Measurements from ENCODE around the gene PLS1. TPM values are rescaled to one million over a fixed set of nuclear protein-coding genes. Genes with fewer than 3 reads are reported as not detected.
"Not testable (repeated sequence)": the region's sequence is repeated elsewhere in the genome, so short reads cannot be mapped to it uniquely, and the experiment has no call there.

Gene PLS1
- polyA plus RNA-seq, 2 of the 4 experiments (the other 2 are of a cell fraction), result 18.5 to 78.1 TPM

GRCh38 chr3:142738396-142738795 is 142.2 kb downstream of the PLS1 start:
- Histone ChIP-seq H3K4me1 (no peaks in the 10 kb centered on the region), H3K9me3 (no peaks in the 10 kb centered on the region), H3K4me3 (no peak overlapping the region), H3K27ac (no peak overlapping the region), H3K4me2 (no peak overlapping the region)
- no peak for DNase-seq (ENCODE audit: low read depth in 1 of 2, low spot score in 1 of 2)
- ChIA-PET CTCF (interaction anchor here (1.5 kb wide), 1 partner anchor 14 kb away, joined by 3 read pairs; no protein-coding TSS in a partner anchor), POLR2A (no interaction called here)
- no peak for ATAC-seq
- FAIRE-seq, result peak; percentile 7
- TF ChIP-seq JUN (IDR thresholded peaks at IDR 0.05), result no peak
- TF ChIP-seq RCOR1 (IDR thresholded peaks at IDR 0.05; ENCODE audit: low read depth, low read length), result no peak
- no peak for TF ChIP-seq PHF8 (IDR thresholded peaks at IDR 0.05; ENCODE audit: borderline replicate concordance, low read depth)
- TF ChIP-seq EHMT2 (IDR thresholded peaks at IDR 0.05; ENCODE audit: low read depth), result no peak
- TF ChIP-seq CBX8 (IDR thresholded peaks at IDR 0.05), result no peak
- TF ChIP-seq MAZ (IDR thresholded peaks at IDR 0.05; ENCODE audit: borderline replicate concordance, low read depth, low read length), result no peak
- TF ChIP-seq RFX5 (IDR thresholded peaks at IDR 0.05), result no peak
- TF ChIP-seq, protein P1, sequence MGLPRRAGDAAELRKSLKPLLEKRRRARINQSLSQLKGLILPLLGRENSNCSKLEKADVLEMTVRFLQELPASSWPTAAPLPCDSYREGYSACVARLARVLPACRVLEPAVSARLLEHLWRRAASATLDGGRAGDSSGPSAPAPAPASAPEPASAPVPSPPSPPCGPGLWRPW (IDR thresholded peaks at IDR 0.05), result no peak
- TF ChIP-seq NFE2L2 (conservative IDR thresholded peaks at IDR 0.05; ENCODE audit: low read length), result no peak
- TF ChIP-seq MYC (IDR thresholded peaks at IDR 0.05; ENCODE audit: borderline replicate concordance, low read length), result no peak
- TF ChIP-seq NR3C1 (IDR thresholded peaks at IDR 0.05), result no peak
- no peak for TF ChIP-seq REST (IDR thresholded peaks at IDR 0.05)
- TF ChIP-seq SMC3 (IDR thresholded peaks at IDR 0.05), result no peak
- TF ChIP-seq FOXS1 (CRISPR knock-in tag; IDR thresholded peaks at IDR 0.05), result no peak

DNA sequence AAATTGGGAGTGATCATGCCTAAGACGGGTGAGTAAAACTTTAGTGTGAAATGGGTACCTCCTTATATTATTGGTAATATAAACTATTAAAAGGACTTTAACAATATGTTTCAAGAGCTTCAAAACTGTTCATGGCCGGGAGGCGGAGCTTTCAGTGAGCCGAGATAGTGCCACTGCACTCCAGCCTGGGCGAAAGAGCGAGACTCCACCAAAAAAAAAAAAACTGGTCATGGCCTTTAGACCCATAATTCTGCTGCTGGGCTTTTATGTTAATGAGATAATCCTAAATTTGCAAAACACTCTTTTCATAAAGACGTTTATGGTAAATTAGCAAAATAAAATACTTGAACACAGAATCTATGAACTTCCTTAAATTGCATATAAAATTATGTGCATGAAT is 150.5 kb downstream of the PLS1 start:
- H3K4me2 ChIP-seq, result no peak overlapping the region
- DNase-seq (ENCODE audit: low read depth in 1 of 2, low spot score in 1 of 2), result no peak
- WGBS (ENCODE audit: missing lambda C conversion rate), result 92% methylated on average over 7 of the region's 7 CpGs
- no peak for ATAC-seq
- peaks cover 2% of the 10 kb centered on the region; the same call in 1 of the 3 replicates for H3K9me3 ChIP-seq
- no peak for FAIRE-seq
- H3K4me3 ChIP-seq, result no peak overlapping the region
- ChIA-PET POLR2A (no interaction called here), CTCF (no interaction called here)
- H3K4me1 ChIP-seq, result no peaks in the 10 kb centered on the region
- no peak for TF ChIP-seq JUNB (IDR thresholded peaks at IDR 0.05)
- no peak for TF ChIP-seq ZFP36 (IDR thresholded peaks at IDR 0.05; ENCODE audit: borderline replicate concordance, partially characterized antibody)
- TF ChIP-seq HDAC2 (IDR thresholded peaks at IDR 0.05), result no peak
- no peak for TF ChIP-seq HEYL (CRISPR knock-in tag; IDR thresholded peaks at IDR 0.05)
- no peak for TF ChIP-seq EHF (CRISPR knock-in tag; IDR thresholded peaks at IDR 0.05)
- no peak for TF ChIP-seq SMC3 (IDR thresholded peaks at IDR 0.05)
- no peak for TF ChIP-seq RARB (CRISPR knock-in tag; IDR thresholded peaks at IDR 0.05)
- no peak for TF ChIP-seq RAD21 (conservative IDR thresholded peaks at IDR 0.05 in 1 of 2, IDR thresholded peaks at IDR 0.05 in 1 of 2)
- TF ChIP-seq MYC (IDR thresholded peaks at IDR 0.05; ENCODE audit: borderline replicate concordance, low read length), result no peak
- TF ChIP-seq REST (IDR thresholded peaks at IDR 0.05), result no peak
- TF ChIP-seq HOXA7 (CRISPR knock-in tag; IDR thresholded peaks at IDR 0.05), result no peak
- TF ChIP-seq POLR2AphosphoS2 (conservative IDR thresholded peaks at IDR 0.05; ENCODE audit: low read length), result no peak
- TF ChIP-seq, protein P2, sequence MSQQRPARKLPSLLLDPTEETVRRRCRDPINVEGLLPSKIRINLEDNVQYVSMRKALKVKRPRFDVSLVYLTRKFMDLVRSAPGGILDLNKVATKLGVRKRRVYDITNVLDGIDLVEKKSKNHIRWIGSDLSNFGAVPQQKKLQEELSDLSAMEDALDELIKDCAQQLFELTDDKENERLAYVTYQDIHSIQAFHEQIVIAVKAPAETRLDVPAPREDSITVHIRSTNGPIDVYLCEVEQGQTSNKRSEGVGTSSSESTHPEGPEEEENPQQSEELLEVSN (IDR thresholded peaks at IDR 0.05; ENCODE audit: borderline replicate concordance, low read depth), result no peak
- H3K27ac ChIP-seq, result no peak overlapping the region

- H3K4me3 ChIP-seq; H3K4me1 ChIP-seq; H3K9me3 ChIP-seq; DNase-seq (ENCODE audit: low read depth in 1 of 2, low spot score in 1 of 2); ATAC-seq; POLR2A ChIA-PET; H3K27ac ChIP-seq; FAIRE-seq; H3K4me2 ChIP-seq: not testable (repeated sequence)
- CTCF ChIA-PET, result interaction anchor here (0.8 to 0.9 kb wide), 2 partner anchors 78 to 163 kb away, joined by 3 read pairs; no protein-coding TSS in a partner anchor
- 96% methylated on average over 4 of the region's 4 CpGs for WGBS (ENCODE audit: missing lambda C conversion rate)
These were observed 154.3 kb downstream of the PLS1 start for GRCh38 chr3:142750531-142750930.

DNA sequence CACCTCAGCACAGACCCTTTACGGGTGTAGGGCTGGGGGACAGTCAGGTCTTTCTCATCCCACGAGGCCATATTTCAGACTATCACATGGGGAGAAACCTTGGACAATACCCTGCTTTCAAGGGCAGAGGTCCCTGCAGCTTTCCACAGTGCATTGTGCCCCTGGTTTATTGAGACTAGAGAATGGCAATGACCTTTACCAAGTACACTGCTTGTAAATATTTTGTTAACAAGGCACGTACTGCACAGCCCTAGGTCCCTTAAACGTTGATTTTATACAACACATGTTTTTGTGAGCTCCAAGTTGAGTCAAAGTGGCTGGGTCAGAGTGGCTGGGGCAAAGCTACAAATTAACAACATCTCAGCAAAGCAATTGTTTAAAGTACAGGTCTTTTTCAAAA is 156.4 kb downstream of the PLS1 start:
- CTCF ChIA-PET, result interaction anchor here (0.9 kb wide), 1 partner anchor 15 kb away, joined by 3 read pairs; no protein-coding TSS in a partner anchor
- H3K4me2 ChIP-seq; ATAC-seq; POLR2A ChIA-PET; H3K9me3 ChIP-seq; H3K4me1 ChIP-seq; DNase-seq (ENCODE audit: low read depth in 1 of 2, low spot score in 1 of 2); H3K4me3 ChIP-seq; H3K27ac ChIP-seq; FAIRE-seq: not testable (repeated sequence)
- WGBS (ENCODE audit: missing lambda C conversion rate), result 76% methylated on average over 4 of the region's 4 CpGs
